ENCODE data around the gene DEPDC7.

DEPDC7 gene

DNA sequence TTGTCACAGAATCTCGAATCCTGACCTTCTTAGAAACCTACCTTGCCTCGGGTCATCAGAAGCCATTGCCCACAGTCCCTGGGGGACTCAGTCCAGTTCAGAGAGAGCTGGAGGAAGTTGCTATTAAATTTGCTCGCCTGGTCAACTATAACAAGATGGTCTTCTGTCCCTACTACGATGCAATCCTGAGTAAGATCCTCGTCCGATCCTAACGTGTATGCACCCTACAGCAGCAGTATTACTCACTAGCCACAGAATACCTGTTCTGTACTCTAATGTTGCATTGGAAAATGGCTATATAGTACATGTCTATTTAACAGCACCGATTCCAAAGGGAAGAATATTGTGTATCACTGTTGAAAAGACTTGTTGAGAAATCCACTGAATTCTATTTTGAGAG is 56.8 kb downstream of the DEPDC7 start:
- no peak for DNase-seq (ENCODE audit: low spot score)
- in situ Hi-C loops (cut with MboI; ENCODE audit: low sequenced_read_pairs, unreplicated experiment) = no loop called here
- TF ChIP-seq, protein P1, sequence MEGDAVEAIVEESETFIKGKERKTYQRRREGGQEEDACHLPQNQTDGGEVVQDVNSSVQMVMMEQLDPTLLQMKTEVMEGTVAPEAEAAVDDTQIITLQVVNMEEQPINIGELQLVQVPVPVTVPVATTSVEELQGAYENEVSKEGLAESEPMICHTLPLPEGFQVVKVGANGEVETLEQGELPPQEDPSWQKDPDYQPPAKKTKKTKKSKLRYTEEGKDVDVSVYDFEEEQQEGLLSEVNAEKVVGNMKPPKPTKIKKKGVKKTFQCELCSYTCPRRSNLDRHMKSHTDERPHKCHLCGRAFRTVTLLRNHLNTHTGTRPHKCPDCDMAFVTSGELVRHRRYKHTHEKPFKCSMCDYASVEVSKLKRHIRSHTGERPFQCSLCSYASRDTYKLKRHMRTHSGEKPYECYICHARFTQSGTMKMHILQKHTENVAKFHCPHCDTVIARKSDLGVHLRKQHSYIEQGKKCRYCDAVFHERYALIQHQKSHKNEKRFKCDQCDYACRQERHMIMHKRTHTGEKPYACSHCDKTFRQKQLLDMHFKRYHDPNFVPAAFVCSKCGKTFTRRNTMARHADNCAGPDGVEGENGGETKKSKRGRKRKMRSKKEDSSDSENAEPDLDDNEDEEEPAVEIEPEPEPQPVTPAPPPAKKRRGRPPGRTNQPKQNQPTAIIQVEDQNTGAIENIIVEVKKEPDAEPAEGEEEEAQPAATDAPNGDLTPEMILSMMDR (IDR thresholded peaks at IDR 0.05; ENCODE audit: borderline replicate concordance, control extremely low read depth, extremely low read depth, insufficient read depth, missing control alignments) = no peak

All from GM13976 (cell line).